B cell (primary cell): Measurements from ENCODE around the gene DUSP18. TPM values are rescaled to one million over a fixed set of nuclear protein-coding genes. Genes with fewer than 3 reads are reported as not detected.

Experiments used
- ATAC-seq: fragments of 200-7000 bp; cut with Tn5 transposase; one replicate; pipeline ENCODE4 v1.10.0; 2021; ENCODE audit warnings: low read depth, mild to moderate bottlenecking, moderate number of reproducible peaks, moderate library complexity
- CTCF ChIA-PET: fragments of 350-600 bp; sonication (Branson Sonifier 250); formaldehyde crosslinking; loops from one replicate; lab custom pipeline; 2021; ENCODE audit warnings: antibody characterized with exemption, inconsistent platforms; lab: Charles Lee
- POLR2A ChIA-PET: fragments of 350-600 bp; sonication (Branson Sonifier 250); formaldehyde crosslinking; loops from one replicate; lab custom pipeline; 2021; ENCODE audit warnings: antibody characterized with exemption; lab: Charles Lee
- DNase-seq: peaks from one replicate; pipeline ENCODE4 v3.0.0; 2013
- H2AFZ ChIP-seq: 2 replicates; pipeline ENCODE4 v1.6.1; 2012; ENCODE audit warnings: mild to moderate bottlenecking, low read depth, low read length; ENCODE audit not compliant: insufficient read depth, poor library complexity, severe bottlenecking
- H3K27ac ChIP-seq, 2 donors: 1 replicate in 1 of 2; 2 replicates in 1 of 2; pipeline ENCODE4 v1.5.1; 2012 to 2013; ENCODE audit warnings: low read length in 2 of 2, mild to moderate bottlenecking in 2 of 2, moderate library complexity in 1 of 2
- H3K27me3 ChIP-seq, 4 experiments: fragments of 200-600 bp in 1 of 4; sonication (generic) in 1 of 4; replicated peaks in 1 of 4; 1 replicate in 2 of 4; 2 replicates in 2 of 4; pipeline versions ENCODE4 v1.6.1 to v1.7.0; 2013 to 2016; ENCODE audit warnings: low read length in 3 of 4, mild to moderate bottlenecking in 2 of 4, mixed read lengths in 1 of 4, moderate library complexity in 1 of 4; ENCODE audit not compliant: insufficient read depth in 4 of 4, control insufficient read depth in 3 of 4; ENCODE audit errors: control extremely low read depth in 1 of 4
- H3K36me3 ChIP-seq, 2 experiments: replicated peaks in 1 of 2; 1 replicate in 1 of 2; 2 replicates in 1 of 2; pipeline versions ENCODE4 v1.6.1 to v1.7.1; 2013; ENCODE audit warnings: low read length in 1 of 2; ENCODE audit not compliant: insufficient read depth in 2 of 2, control insufficient read depth in 1 of 2; ENCODE audit errors: control extremely low read depth in 1 of 2, extremely low read depth in 1 of 2
- H3K4me1 ChIP-seq, 2 donors: fragments of 200-600 bp in 1 of 2; sonication (generic) in 1 of 2; 1 replicate in 1 of 2; 2 replicates in 1 of 2; pipeline versions ENCODE4 v1.5.1 to v1.6.1; 2013 to 2017; ENCODE audit warnings: low read length in 2 of 2; ENCODE audit not compliant: control insufficient read depth in 2 of 2, insufficient read depth in 2 of 2
- H3K4me2 ChIP-seq: replicated peaks from 2 replicates; pipeline ENCODE3; 2012; ENCODE audit warnings: mild to moderate bottlenecking, low read depth, low read length; ENCODE audit not compliant: poor library complexity, severe bottlenecking
- H3K4me3 ChIP-seq, 5 experiments: fragments of 200-600 bp in 1 of 5; sonication (generic) in 1 of 5; 1 replicate in 3 of 5; 2 replicates in 2 of 5; pipeline versions ENCODE4 v1.5.1 to v1.7.0; 2011 to 2016; ENCODE audit warnings: low read length in 4 of 5, mild to moderate bottlenecking in 4 of 5, low read depth in 2 of 5, control low read depth in 1 of 5, moderate library complexity in 1 of 5; ENCODE audit not compliant: insufficient read depth in 1 of 5; ENCODE audit errors: control extremely low read depth in 1 of 5, extremely low read depth in 1 of 5
- H3K79me2 ChIP-seq: fragments of 200-600 bp; sonication (generic); one replicate; pipeline ENCODE4 v1.6.0; 2016; ENCODE audit warnings: low read length; ENCODE audit not compliant: control insufficient read depth, insufficient read depth
- H3K9ac ChIP-seq: fragments of 200-600 bp; sonication (generic); 2 replicates; pipeline ENCODE4 v1.6.1; 2017; ENCODE audit warnings: mild to moderate bottlenecking, low read length, moderate library complexity
- H3K9me3 ChIP-seq, 3 donors: one replicate each; pipeline versions ENCODE4 v1.6.1 to v1.7.1; 2013; ENCODE audit warnings: low read length in 2 of 3; ENCODE audit not compliant: control insufficient read depth in 2 of 3, insufficient read depth in 1 of 3; ENCODE audit errors: control extremely low read depth in 1 of 3
- H4K20me1 ChIP-seq: 2 replicates; pipeline ENCODE4 v1.6.0; 2012; ENCODE audit warnings: mild to moderate bottlenecking, low read length; ENCODE audit not compliant: insufficient read depth, control insufficient read depth, poor library complexity, severe bottlenecking
- H3K27ac Mint-ChIP-seq: one replicate; pipeline ENCODE4 v1.8.0; 2021; ENCODE audit warnings: mixed read lengths
- H3K27me3 Mint-ChIP-seq: one replicate; pipeline ENCODE4 v1.8.0; 2021; ENCODE audit warnings: mixed read lengths
- H3K4me1 Mint-ChIP-seq: one replicate; pipeline ENCODE4 v1.8.0; 2021; ENCODE audit warnings: mixed read lengths
- H3K4me3 Mint-ChIP-seq: one replicate; pipeline ENCODE4 v1.8.0; 2021; ENCODE audit warnings: mixed read lengths
- H3K9me3 Mint-ChIP-seq: one replicate; pipeline ENCODE4 v1.8.0; 2022; ENCODE audit warnings: mixed read lengths; ENCODE audit not compliant: insufficient read depth
- EZH2 ChIP-seq: IDR thresholded peaks from 2 replicates; pipeline ENCODE4 v1.6.1; 2012; ENCODE audit warnings: borderline replicate concordance, low read depth, mild to moderate bottlenecking, moderate library complexity, low read length; ENCODE audit not compliant: insufficient read depth, poor library complexity, severe bottlenecking
- WGBS: methylation state at CpG from one replicate; pipeline ENCODE4 v1.1.5; 2013; ENCODE audit warnings: missing lambda C conversion rate; ENCODE audit not compliant: insufficient coverage; 5-methylcytosine and 5-hydroxymethylcytosine counted together
- intact Hi-C: fragments of 100-400 bp; cut with micrococcal nuclease; formaldehyde crosslinking; loops from one replicate; pipeline ENCODE4 v1.10.0; 2022
- polyA plus RNA-seq: library from polyadenylated mRNA; depleted of rRNA; stranded (reverse); fragments of >200 nt; gene quantifications from 2 replicates; pipeline ENCODE4 v1.2.3, GENCODE V29; 2012
- total RNA-seq, 2 donors: library from RNA; stranded (reverse); fragments of 120-200 nt in 1 of 2; gene quantifications; 1 replicate in 1 of 2; 2 replicates in 1 of 2; pipeline versions ENCODE4 v1.2.3 to v1.2.4, GENCODE V29; 2013 to 2022
- TF ChIP-seq, protein P1 (sequence below): fragments of 200-600 bp; IDR thresholded peaks from one replicate; pipeline ENCODE4 v1.8.0; 2022; ENCODE audit warnings: antibody characterized with exemption, mild to moderate bottlenecking

Gene DUSP18
- total and polyA plus RNA-seq, 2 donors (not counting 1 experiment from before 2014, with no cell fraction given), result 20.6 to 21.2 TPM

DNA sequence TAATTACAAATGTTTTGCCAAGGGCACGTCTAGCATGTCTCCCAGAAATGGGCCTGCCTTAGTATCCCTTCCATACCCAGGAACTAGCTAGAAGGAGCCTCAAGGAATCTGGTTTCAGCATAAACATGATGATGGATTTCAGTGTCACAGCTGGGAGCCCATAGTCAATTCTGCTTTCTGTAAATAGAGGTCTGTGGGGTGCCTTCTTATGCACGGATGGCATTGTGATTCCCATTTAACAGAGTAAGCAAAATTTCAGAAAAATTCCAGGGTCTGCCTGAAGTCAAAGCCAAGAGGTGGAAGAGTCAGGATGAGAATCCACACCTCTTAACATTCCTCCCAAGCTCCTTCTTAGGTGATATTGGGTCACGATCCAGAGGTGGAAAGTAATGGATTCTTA, 12.1 kb downstream of the DUSP18 start:
- ATAC-seq (no peak), DNase-seq (no peak)
- H3K4me1 Mint-ChIP-seq, result no peaks in the 10 kb centered on the region
- POLR2A ChIA-PET, result interaction anchor here (0.6 kb wide), 1 partner anchor 22 kb away, joined by 3 read pairs; no protein-coding TSS in a partner anchor
- no peaks in the 10 kb centered on the region for H4K20me1 ChIP-seq
- intact Hi-C loops, result no loop called here
- H3K4me3 Mint-ChIP-seq, result no peak overlapping the region
- no peak overlapping the region for H3K4me3 ChIP-seq
- no peak overlapping the region for H2AFZ ChIP-seq
- H3K27me3 Mint-ChIP-seq, result no peaks in the 10 kb centered on the region
- WGBS, result 100% methylated on average over 1 of the region's 3 CpGs
- H3K9ac ChIP-seq, result no peak overlapping the region
- CTCF ChIA-PET, result no interaction called here
- no peaks in the 10 kb centered on the region for H3K79me2 ChIP-seq
- no peaks in the 10 kb centered on the region for H3K9me3 ChIP-seq
- H3K27ac ChIP-seq, result no peak overlapping the region
- no peaks in the 10 kb centered on the region for H3K9me3 Mint-ChIP-seq
- H3K4me1 ChIP-seq, result no peaks in the 10 kb centered on the region
- TF ChIP-seq, protein P1, sequence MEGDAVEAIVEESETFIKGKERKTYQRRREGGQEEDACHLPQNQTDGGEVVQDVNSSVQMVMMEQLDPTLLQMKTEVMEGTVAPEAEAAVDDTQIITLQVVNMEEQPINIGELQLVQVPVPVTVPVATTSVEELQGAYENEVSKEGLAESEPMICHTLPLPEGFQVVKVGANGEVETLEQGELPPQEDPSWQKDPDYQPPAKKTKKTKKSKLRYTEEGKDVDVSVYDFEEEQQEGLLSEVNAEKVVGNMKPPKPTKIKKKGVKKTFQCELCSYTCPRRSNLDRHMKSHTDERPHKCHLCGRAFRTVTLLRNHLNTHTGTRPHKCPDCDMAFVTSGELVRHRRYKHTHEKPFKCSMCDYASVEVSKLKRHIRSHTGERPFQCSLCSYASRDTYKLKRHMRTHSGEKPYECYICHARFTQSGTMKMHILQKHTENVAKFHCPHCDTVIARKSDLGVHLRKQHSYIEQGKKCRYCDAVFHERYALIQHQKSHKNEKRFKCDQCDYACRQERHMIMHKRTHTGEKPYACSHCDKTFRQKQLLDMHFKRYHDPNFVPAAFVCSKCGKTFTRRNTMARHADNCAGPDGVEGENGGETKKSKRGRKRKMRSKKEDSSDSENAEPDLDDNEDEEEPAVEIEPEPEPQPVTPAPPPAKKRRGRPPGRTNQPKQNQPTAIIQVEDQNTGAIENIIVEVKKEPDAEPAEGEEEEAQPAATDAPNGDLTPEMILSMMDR, result no peak
- no peak for TF ChIP-seq EZH2
- H3K27ac Mint-ChIP-seq, result no peak overlapping the region
- no peak overlapping the region for H3K4me2 ChIP-seq
- no peaks in the 10 kb centered on the region for H3K36me3 ChIP-seq
- no peaks in the 10 kb centered on the region for H3K27me3 ChIP-seq

DNA sequence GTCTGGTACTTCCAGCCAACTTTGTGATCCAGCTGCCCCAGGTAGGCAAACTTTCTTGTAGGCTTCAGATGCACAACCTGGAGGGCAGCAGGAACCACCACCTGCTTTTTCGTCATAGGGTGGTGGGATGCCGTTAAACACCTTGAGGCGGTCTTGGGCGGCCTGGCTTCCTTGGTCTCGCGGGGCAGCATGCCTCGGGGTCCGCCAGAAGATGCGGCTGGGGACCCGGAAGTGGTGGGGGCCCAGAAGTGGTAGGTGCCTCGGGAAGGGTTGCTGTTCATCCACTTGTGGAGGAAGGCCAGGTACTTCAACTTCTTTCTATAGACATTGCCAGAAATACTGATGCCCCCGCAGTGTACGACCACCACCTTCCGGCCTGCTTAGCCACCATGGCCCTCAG, 13.3 kb downstream of the DUSP18 start:
- WGBS, result 99% methylated on average over 9 of the region's 14 CpGs

More for the DNA sequence above, 13.3 kb downstream of the DUSP18 start:
- H3K79me2 ChIP-seq, result no peaks in the 10 kb centered on the region
- ATAC-seq, result no peak
- H3K4me3 Mint-ChIP-seq, result no peak overlapping the region
- TF ChIP-seq, protein P1, result no peak
- TF ChIP-seq EZH2, result no peak
- no peak overlapping the region for H3K27ac Mint-ChIP-seq
- no peak overlapping the region for H3K9ac ChIP-seq
- no peak overlapping the region for H3K27ac ChIP-seq
- H3K4me1 ChIP-seq, result peaks cover 0 to 4% of the 10 kb centered on the region in 2 donors
- peaks cover 4% of the 10 kb centered on the region for H3K4me1 Mint-ChIP-seq
- H2AFZ ChIP-seq, result no peak overlapping the region
- intact Hi-C loops, result no loop called here
- H3K4me2 ChIP-seq, result no peak overlapping the region
- H3K9me3 ChIP-seq, result no peaks in the 10 kb centered on the region
- DNase-seq, result no peak
- H3K27me3 ChIP-seq, result no peaks in the 10 kb centered on the region
- no peaks in the 10 kb centered on the region for H3K9me3 Mint-ChIP-seq
- no peaks in the 10 kb centered on the region for H3K36me3 ChIP-seq
- H3K27me3 Mint-ChIP-seq, result no peaks in the 10 kb centered on the region
- POLR2A ChIA-PET, result no interaction called here
- CTCF ChIA-PET, result interaction anchor here (1.2 kb wide), 1 partner anchor 19 kb away, joined by 4 read pairs; the partner anchor contains the start of gene SLC35E4
- no peaks in the 10 kb centered on the region for H4K20me1 ChIP-seq
- H3K4me3 ChIP-seq, result no peak overlapping the region
